SKM-1 (cell line): ENCODE measurements around the gene SEMA4D.
"Not testable (repeated sequence)": the region's sequence is repeated elsewhere in the genome, so short reads cannot be mapped to it uniquely, and the experiment has no call there.

Source experiments
- DNase-seq: peaks from one replicate; lab custom pipeline; 2025; ENCODE audit not compliant: unreplicated experiment; lab: John Stamatoyannopoulos, UW

SEMA4D gene

DNA sequence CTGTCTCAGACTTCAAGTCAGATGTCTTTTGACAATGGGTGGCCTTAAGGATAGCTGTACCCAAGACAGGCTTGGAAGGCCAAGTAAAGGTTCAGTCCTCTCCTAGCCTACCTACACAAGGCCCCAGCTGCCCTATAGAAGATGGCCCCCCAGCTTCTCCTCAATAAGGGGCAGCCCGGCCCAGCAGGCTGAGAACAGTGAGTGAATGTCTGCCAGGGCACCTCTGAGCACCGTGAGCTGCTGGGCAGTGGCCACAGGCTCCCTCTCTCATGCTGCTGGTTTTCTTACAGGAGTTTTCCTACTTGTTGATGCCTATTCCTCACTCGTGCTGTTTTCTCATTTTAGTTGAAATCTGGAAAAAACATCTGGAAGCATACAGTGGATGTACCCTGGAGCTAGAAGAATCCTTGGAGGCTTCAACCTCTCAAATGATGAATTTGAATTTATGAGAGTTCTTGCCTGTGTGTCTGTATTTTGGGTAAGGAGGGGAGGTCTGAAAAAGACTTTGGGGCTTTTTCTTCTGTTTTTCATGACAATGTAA, 139.5 kb downstream of the SEMA4D start:
- no peak for DNase-seq

GRCh38 chr9:89357331-89358197, 140.3 kb downstream of the SEMA4D start:
- no peak for DNase-seq

- no peak for DNase-seq
Observed at GRCh38 chr9:89356782-89357181, 141.1 kb downstream of the SEMA4D start.

GRCh38 chr9:89354471-89354870, 143.4 kb downstream of the SEMA4D start:
- no peak for DNase-seq

DNA sequence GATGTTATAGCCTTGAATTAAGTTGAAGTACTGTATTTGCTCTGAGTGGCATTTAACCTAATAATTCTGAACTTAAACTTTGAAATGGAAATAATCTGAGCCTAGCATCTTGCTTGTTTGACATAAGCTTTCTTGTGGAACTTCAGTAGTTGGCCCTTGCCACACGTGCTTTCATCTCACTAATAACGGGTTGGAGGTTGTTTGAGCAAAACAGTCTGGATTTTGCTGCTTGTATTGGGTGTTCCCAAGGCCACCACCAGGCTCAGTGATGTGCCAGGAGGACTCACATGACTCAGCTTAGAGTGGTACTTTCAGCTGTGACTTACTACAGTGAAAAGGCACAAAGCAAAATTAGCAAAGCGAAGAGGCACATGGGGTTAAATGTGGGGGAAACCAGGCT, 143.9 kb downstream of the SEMA4D start:
- DNase-seq: no peak

- DNase-seq: no peak
Observed at GRCh38 chr9:89352874-89353649, 144.9 kb downstream of the SEMA4D start.

DNA sequence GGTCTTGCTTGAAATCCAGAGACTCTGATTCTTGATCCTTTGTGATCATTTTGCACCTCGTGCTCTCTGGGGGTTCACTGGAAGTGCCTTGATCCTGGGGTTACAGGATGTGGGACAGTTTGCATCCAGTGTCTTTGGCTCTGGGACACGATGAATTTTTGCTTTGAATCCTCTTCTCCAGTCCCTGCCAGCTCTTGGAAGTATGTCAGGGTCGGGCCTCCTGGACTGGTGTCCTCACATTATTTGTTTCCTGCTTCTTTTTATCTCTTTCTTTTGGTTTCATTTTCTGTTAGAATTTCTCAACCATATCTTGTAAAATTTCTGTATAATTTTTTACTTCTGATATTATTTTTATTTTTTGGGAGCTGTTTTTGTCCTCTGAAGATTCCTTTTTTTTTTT, 145.5 kb downstream of the SEMA4D start:
- DNase-seq: no peak

- no peak for DNase-seq
Observed at GRCh38 chr9:89351584-89352300, 146.2 kb downstream of the SEMA4D start.

DNA sequence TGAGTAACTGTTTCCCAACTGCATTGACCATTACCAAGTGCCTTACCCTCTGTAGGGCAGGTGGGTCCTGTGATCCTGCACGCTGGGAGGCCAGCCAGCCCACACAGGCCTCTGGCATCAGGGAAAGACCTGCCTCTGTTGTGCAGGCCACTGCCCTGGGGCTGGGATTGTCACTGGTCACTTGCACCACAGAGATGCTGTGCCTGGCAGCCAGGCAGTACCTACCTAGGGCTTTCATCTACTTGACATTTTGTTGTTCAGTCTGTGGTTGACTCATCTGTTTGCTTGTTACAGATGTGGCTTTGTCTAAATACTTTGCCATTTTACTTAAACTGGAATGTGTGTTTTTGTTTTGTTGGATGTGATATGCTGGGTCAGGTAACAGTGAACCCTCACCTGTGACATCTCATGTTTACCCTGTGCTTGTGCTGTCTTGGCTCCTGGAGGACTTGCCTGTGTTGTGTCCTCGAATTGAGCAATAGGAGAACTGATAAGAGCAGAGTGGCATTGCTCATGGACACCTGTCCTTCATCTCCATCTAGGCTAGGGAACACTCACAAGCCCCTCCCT, 146.8 kb downstream of the SEMA4D start:
- DNase-seq: no peak

DNA sequence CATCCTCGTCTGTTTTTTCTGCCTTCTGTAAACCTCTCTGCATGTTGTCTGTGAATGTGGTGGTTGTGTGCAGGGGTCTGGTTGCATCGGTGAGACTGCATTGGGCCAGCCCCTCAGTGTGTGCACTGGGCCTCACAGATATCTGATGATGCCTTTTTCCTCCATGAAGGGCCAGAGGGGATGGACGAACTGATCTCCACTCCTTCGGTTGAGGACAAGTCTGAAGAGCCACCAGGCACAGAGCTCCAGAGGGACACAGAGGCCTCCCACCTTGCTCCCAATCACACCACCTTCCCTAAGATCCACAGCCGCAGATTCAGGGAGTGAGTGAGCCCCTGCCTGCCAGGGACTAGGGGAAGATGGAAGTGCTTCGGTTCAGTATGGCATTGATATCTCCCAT, 148.3 kb downstream of the SEMA4D start:
- no peak for DNase-seq

DNA sequence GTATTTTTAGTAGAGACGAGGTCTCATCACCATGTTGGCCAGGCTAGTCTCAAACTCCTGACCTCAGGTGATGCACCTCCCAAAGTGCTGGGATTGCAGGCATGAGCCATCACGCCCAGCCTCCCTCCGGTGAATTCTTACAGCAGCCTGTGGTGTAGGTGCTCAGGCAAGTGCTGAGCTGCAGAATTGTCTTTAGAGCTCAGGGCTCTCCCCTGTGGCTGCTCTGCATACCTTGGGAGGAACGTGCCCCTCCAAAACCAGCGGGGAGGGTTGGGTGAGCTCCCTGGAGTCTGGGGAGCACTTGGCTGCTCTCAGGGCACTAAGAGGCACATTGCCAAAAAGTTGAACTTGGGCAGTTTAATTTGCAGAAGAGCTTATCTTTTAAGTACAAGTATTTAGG, 150.3 kb downstream of the SEMA4D start:
- DNase-seq: no peak

DNA sequence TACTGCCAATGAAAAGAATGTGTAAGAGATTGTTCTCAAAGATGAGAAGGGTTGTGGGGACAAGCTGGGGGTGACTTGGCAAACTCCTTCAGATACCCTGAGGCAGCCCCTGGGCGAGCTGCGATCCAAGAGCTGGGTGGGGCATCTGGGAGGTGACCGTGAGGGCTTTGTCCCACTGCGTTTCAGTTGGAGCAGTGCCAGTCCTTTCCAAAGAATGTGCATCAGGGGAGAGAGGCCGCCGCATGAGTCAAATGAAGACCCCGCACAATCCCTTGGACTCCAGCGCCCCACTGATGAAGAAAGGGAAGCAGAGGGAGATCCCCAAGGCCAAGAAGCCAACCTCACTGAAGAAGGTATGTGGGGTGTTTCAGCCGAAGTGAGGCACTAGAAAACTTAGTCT, 151.2 kb downstream of the SEMA4D start:
- DNase-seq: no peak

- no peak for DNase-seq
Observed at GRCh38 chr9:89345476-89345875, 152.4 kb downstream of the SEMA4D start.

- not testable (repeated sequence) for DNase-seq
Observed at GRCh38 chr9:89343812-89344211, 154.1 kb downstream of the SEMA4D start.

GRCh38 chr9:89342948-89343347, 155.0 kb downstream of the SEMA4D start:
- no peak for DNase-seq

GRCh38 chr9:89342213-89342612, 155.7 kb downstream of the SEMA4D start:
- DNase-seq: no peak

DNA sequence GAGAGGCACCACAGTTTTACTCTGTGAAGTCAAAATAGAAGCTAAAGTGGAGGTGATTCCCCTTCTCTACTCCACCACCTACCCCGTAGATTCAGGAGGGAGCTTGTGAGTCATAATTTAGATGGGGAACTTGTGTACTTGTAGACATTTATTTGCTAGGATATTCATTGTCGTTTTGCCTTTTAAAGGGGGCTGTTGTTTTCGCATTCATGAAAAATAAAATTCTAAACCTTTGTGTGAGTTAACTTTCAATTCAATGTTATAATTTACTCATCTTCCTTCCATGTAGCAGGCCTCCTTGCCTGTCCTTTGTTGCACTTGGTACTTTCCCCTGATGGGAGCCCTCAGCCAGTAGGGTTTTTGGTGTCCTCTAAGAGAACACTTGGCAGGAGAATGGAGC, 157.6 kb downstream of the SEMA4D start:
- no peak for DNase-seq

DNA sequence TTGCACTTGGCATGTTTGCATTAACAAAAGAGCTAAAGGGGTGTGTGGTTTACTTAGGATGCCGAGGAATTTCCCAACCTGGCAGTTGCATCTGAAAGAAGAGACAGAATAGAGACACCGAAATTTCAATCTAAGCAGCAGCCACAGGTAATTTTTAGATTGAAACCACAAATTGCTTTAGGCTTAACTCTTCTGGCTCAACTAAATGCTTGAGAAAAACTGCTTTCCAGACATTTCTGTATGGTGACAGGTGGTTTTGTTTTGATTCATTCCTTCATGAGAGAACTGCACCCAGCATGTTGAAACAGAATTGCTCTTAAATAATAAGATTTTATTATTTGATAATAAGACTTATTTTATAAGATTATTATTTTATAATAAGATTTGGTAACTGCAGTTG, 158.1 kb downstream of the SEMA4D start:
- no peak for DNase-seq

DNA sequence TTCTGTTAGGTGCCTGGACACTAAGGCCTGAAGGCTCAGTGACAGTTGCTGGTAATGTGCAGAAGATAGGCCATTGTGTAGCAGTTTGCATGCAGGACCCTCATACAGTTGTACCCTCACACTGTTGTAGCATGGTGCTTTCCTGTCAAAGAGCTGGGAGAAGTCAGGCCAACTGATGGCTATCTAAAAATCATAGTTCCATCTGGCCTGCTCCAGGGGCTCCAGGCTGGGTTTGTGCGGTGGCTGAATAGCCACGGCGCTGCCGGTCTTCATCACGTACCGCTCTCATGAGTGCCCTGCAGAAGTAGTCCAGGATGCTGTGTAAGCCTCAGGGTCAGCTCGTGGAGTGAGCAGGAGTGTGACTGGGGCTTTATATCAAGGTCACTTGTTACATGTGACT, 167.4 kb downstream of the SEMA4D start:
- DNase-seq: no peak

- DNase-seq: no peak
Observed at GRCh38 chr9:89329917-89330316, 168.0 kb downstream of the SEMA4D start.

- no peak for DNase-seq
Observed at GRCh38 chr9:89328064-89328463, 169.8 kb downstream of the SEMA4D start.
